ENCODE results near the gene CLBA1. TPM values are rescaled to one million over a fixed set of nuclear protein-coding genes. Genes with fewer than 3 reads are reported as not detected.

Gene CLBA1
- total RNA-seq, 1 donor from 2014 or later: 4.7 TPM

GRCh38 chr14:104993808-104994591 is 8.4 kb downstream of the CLBA1 start:
- no peaks in the 10 kb centered on the region for H3K9me3 ChIP-seq
- H3K36me3 ChIP-seq: peaks cover 0 to 13% of the 10 kb centered on the region in 2 donors
- no peak overlapping the region for H3K27ac ChIP-seq
- H3K4me1 ChIP-seq: no peaks in the 10 kb centered on the region
- H3K4me3 ChIP-seq: no peak overlapping the region
- DNase-seq (ENCODE audit: extremely low spot score in 2 of 2): no peak
- intact Hi-C loops (cut with DNase I): no loop called here
- TF ChIP-seq POLR2A (IDR thresholded peaks at IDR 0.05): no peak
- TF ChIP-seq POLR2AphosphoS5 (IDR thresholded peaks at IDR 0.05; ENCODE audit: insufficient read depth in 1 of 2, low read depth in 1 of 2): no peak
- TF ChIP-seq, protein P1, sequence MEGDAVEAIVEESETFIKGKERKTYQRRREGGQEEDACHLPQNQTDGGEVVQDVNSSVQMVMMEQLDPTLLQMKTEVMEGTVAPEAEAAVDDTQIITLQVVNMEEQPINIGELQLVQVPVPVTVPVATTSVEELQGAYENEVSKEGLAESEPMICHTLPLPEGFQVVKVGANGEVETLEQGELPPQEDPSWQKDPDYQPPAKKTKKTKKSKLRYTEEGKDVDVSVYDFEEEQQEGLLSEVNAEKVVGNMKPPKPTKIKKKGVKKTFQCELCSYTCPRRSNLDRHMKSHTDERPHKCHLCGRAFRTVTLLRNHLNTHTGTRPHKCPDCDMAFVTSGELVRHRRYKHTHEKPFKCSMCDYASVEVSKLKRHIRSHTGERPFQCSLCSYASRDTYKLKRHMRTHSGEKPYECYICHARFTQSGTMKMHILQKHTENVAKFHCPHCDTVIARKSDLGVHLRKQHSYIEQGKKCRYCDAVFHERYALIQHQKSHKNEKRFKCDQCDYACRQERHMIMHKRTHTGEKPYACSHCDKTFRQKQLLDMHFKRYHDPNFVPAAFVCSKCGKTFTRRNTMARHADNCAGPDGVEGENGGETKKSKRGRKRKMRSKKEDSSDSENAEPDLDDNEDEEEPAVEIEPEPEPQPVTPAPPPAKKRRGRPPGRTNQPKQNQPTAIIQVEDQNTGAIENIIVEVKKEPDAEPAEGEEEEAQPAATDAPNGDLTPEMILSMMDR (IDR thresholded peaks at IDR 0.05): no peak
- H3K27me3 ChIP-seq: no peaks in the 10 kb centered on the region

- no peak for DNase-seq (ENCODE audit: extremely low spot score in 2 of 2)
- no peaks in the 10 kb centered on the region for H3K9me3 ChIP-seq
- no peak overlapping the region for H3K4me3 ChIP-seq
- no peaks in the 10 kb centered on the region for H3K27me3 ChIP-seq
- peaks cover 0 to 13% of the 10 kb centered on the region in 2 donors for H3K36me3 ChIP-seq
- H3K27ac ChIP-seq: no peak overlapping the region
- intact Hi-C loops (cut with DNase I): no loop called here
- no peaks in the 10 kb centered on the region for H3K4me1 ChIP-seq
- no peak for TF ChIP-seq POLR2AphosphoS5 (IDR thresholded peaks at IDR 0.05; ENCODE audit: insufficient read depth in 1 of 2, low read depth in 1 of 2)
- no peak for TF ChIP-seq POLR2A (IDR thresholded peaks at IDR 0.05)
- TF ChIP-seq, protein P1 (IDR thresholded peaks at IDR 0.05): no peak
Observed at GRCh38 chr14:104994978-104995377, 9.4 kb downstream of the CLBA1 start.

GRCh38 chr14:104996032-104996431 is 10.4 kb downstream of the CLBA1 start:
- Histone ChIP-seq H3K36me3 (peaks cover 0 to 13% of the 10 kb centered on the region in 2 donors), H3K9me3 (no peaks in the 10 kb centered on the region), H3K4me3 (no peak overlapping the region), H3K27me3 (no peaks in the 10 kb centered on the region), H3K4me1 (no peaks in the 10 kb centered on the region), H3K27ac (no peak overlapping the region)
- TF ChIP-seq, protein P1 (IDR thresholded peaks at IDR 0.05): no peak
- TF ChIP-seq POLR2AphosphoS5 (IDR thresholded peaks at IDR 0.05; ENCODE audit: insufficient read depth in 1 of 2, low read depth in 1 of 2) (no peak), POLR2A (IDR thresholded peaks at IDR 0.05) (no peak)
- DNase-seq (ENCODE audit: extremely low spot score in 2 of 2): no peak
- intact Hi-C loops (cut with DNase I): no loop called here

- no peak for TF ChIP-seq POLR2A (IDR thresholded peaks at IDR 0.05)
- Histone ChIP-seq H3K4me1 (no peaks in the 10 kb centered on the region), H3K4me3 (no peak overlapping the region), H3K27ac (no peak overlapping the region), H3K9me3 (no peaks in the 10 kb centered on the region), H3K36me3 (peaks cover 0 to 13% of the 10 kb centered on the region in 2 donors), H3K27me3 (no peaks in the 10 kb centered on the region)
- no peak for DNase-seq (ENCODE audit: extremely low spot score in 2 of 2)
- intact Hi-C loops (cut with DNase I): no loop called here
Observed at GRCh38 chr14:104996483-104996882, 10.9 kb downstream of the CLBA1 start.

- intact Hi-C loops (cut with DNase I): no loop called here
- Histone ChIP-seq H3K9me3 (no peaks in the 10 kb centered on the region), H3K4me1 (no peaks in the 10 kb centered on the region), H3K27ac (no peak overlapping the region), H3K4me3 (no peak overlapping the region), H3K27me3 (no peaks in the 10 kb centered on the region), H3K36me3 (peaks cover 0 to 12% of the 10 kb centered on the region in 2 donors)
- no peak for DNase-seq (ENCODE audit: extremely low spot score in 2 of 2)
- TF ChIP-seq, protein P1 (IDR thresholded peaks at IDR 0.05): no peak
- TF ChIP-seq POLR2A (IDR thresholded peaks at IDR 0.05) (no peak), POLR2AphosphoS5 (IDR thresholded peaks at IDR 0.05; ENCODE audit: insufficient read depth in 1 of 2, low read depth in 1 of 2) (no peak)
Observed at GRCh38 chr14:104998801-104999200, 13.2 kb downstream of the CLBA1 start.

Data from vagina (tissue), 2 donors.